ENCODE results near the gene ADISSP. TPM values are rescaled to one million over a fixed set of nuclear protein-coding genes. Genes with fewer than 3 reads are reported as not detected.
A peak's percentile ranks its signal among the peaks of the same experiment; 100 is the strongest.

The ADISSP gene
- total RNA-seq, 5 donors from 2014 or later (not counting 1 experiment from before 2014, with no cell fraction given): 16.2 to 28.7 (median 22.6) TPM

- ATAC-seq (replicated peaks in 1 of 4) (peak; percentile 58 to 69 (median 66)), DNase-seq (peak in 8 of 35 experiments; percentile 14 to 50 (median 38))
- Mint-ChIP-seq H3K4me3 (peak overlapping the region; percentile 75 to 79 (median 76)), H3K27ac (no peak overlapping the region), H3K9me3 (no peaks in the 10 kb centered on the region), H3K4me1 (peaks cover 28 to 40% (median 34%) of the 10 kb centered on the region in 3 donors), H3K36me3 (no peaks in the 10 kb centered on the region), H3K27me3 (peaks cover 4 to 7% of the 10 kb centered on the region in 2 donors)
- Histone ChIP-seq H3K4me3 (ENCODE audit: control insufficient read depth in 1 of 2, extremely low read depth in 1 of 2, low read length in 1 of 2) (peak overlapping the region; percentile 55 to 73), H3K9me3 (no peaks in the 10 kb centered on the region), H3K27me3 (replicated peaks in 1 of 2; ENCODE audit: control insufficient read depth in 2 of 2, extremely low read depth in 1 of 2, insufficient read depth in 2 of 2, low read length in 1 of 2) (peaks cover 2 to 27% of the 10 kb centered on the region in 2 experiments), H3K27ac (ENCODE audit: low read length) (no peak overlapping the region), H3K4me1 (ENCODE audit: control insufficient read depth in 1 of 2, extremely low read depth in 1 of 2, insufficient read depth in 2 of 2, low read length in 2 of 2) (peaks cover 8 to 34% of the 10 kb centered on the region in 2 experiments), H3K36me3 (ENCODE audit: control insufficient read depth in 2 of 2, extremely low read depth in 1 of 2, insufficient read depth in 1 of 2, low read length in 1 of 2) (no peaks in the 10 kb centered on the region)
- CTCF ChIA-PET: interaction anchor here (0.6 to 1.5 kb wide), 4 partner anchors 10 to 99 kb away, joined by 3 to 6 read pairs (median 4); partner anchors contain the start of genes ADISSP (in 1 of the 2) and AP5S1 (in 1 of the 2)
- POLR2A ChIA-PET: interaction anchor here in 1 of 2 donors (0.7 kb wide), 1 partner anchor 113 kb away, joined by 3 read pairs; no protein-coding TSS in a partner anchor
- 5% methylated on average over 65 of the region's 70 CpGs for WGBS (ENCODE audit: insufficient coverage)
These were observed 10.4 kb upstream of the ADISSP start for GRCh38 chr20:3777716-3778629.

- H3K4me1 ChIP-seq (ENCODE audit: control insufficient read depth in 1 of 2, extremely low read depth in 1 of 2, insufficient read depth in 2 of 2, low read length in 2 of 2): peaks cover 8 to 34% of the 10 kb centered on the region in 2 experiments
- CTCF ChIA-PET: interaction anchor here in 1 of 2 donors (0.6 kb wide), 1 partner anchor 10 kb away, joined by 5 read pairs; no protein-coding TSS in a partner anchor
These were observed 9.8 kb upstream of the ADISSP start for GRCh38 chr20:3777381-3777715.

GRCh38 chr20:3775457-3776108 lies 8.0 kb upstream of the ADISSP start:
- Mint-ChIP-seq H3K4me3 (peak overlapping the region in 1 of 3 donors; percentile 79), H3K9me3 (no peaks in the 10 kb centered on the region), H3K4me1 (peaks cover 13 to 25% (median 13%) of the 10 kb centered on the region in 3 donors), H3K27me3 (peaks cover 4 to 7% of the 10 kb centered on the region in 2 donors), H3K27ac (no peak overlapping the region), H3K36me3 (no peaks in the 10 kb centered on the region)
- peaks cover 8 to 24% of the 10 kb centered on the region in 2 experiments for H3K4me1 ChIP-seq (ENCODE audit: control insufficient read depth in 1 of 2, extremely low read depth in 1 of 2, insufficient read depth in 2 of 2, low read length in 2 of 2)
- WGBS (ENCODE audit: insufficient coverage): 93% methylated on average over 2 of the region's 4 CpGs
- H3K27me3 ChIP-seq (replicated peaks in 1 of 2; ENCODE audit: control insufficient read depth in 2 of 2, extremely low read depth in 1 of 2, insufficient read depth in 2 of 2, low read length in 1 of 2): peaks cover 2 to 36% of the 10 kb centered on the region in 2 experiments
- ChIA-PET POLR2A (interaction anchor here in 1 of 2 donors (0.6 kb wide), 2 partner anchors 51 to 251 kb away, joined by 5 to 10 read pairs; no protein-coding TSS in a partner anchor), CTCF (interaction anchor here in 1 of 2 donors (1.2 kb wide), 1 partner anchor 10 kb away, joined by 3 read pairs; the partner anchor contains the start of gene CENPB)
- no peaks in the 10 kb centered on the region for H3K36me3 ChIP-seq (ENCODE audit: control insufficient read depth in 2 of 2, extremely low read depth in 1 of 2, insufficient read depth in 1 of 2, low read length in 1 of 2)
- H3K9me3 ChIP-seq: no peaks in the 10 kb centered on the region
- no peak overlapping the region for H3K27ac ChIP-seq (ENCODE audit: low read length)
- no peak for DNase-seq
- no peak overlapping the region for H3K4me3 ChIP-seq (ENCODE audit: control insufficient read depth in 1 of 2, extremely low read depth in 1 of 2, low read length in 1 of 2)
- no peak for ATAC-seq (replicated peaks in 1 of 4)

More at GRCh38 chr20:3777381-3777715, 9.8 kb upstream of the ADISSP start:
- peaks cover 4 to 7% of the 10 kb centered on the region in 2 donors for H3K27me3 Mint-ChIP-seq
- ATAC-seq (replicated peaks in 1 of 4): peak; percentile 56 to 66 (median 62)
- peak overlapping the region; percentile 75 to 79 (median 76) for H3K4me3 Mint-ChIP-seq
- no peaks in the 10 kb centered on the region for H3K36me3 Mint-ChIP-seq
- peaks cover 2 to 29% of the 10 kb centered on the region in 2 experiments for H3K27me3 ChIP-seq (replicated peaks in 1 of 2; ENCODE audit: control insufficient read depth in 2 of 2, extremely low read depth in 1 of 2, insufficient read depth in 2 of 2, low read length in 1 of 2)
- H3K36me3 ChIP-seq (ENCODE audit: control insufficient read depth in 2 of 2, extremely low read depth in 1 of 2, insufficient read depth in 1 of 2, low read length in 1 of 2): no peaks in the 10 kb centered on the region
- peak in 2 of 35 experiments; percentile 13 to 38 for DNase-seq
- peak overlapping the region in 1 of 2 donors; percentile 2 for H3K27ac Mint-ChIP-seq
- H3K9me3 Mint-ChIP-seq: no peaks in the 10 kb centered on the region
- 4% methylated on average over 13 of the region's 16 CpGs for WGBS (ENCODE audit: insufficient coverage)
- peaks cover 28 to 40% (median 30%) of the 10 kb centered on the region in 3 donors for H3K4me1 Mint-ChIP-seq
- peak overlapping the region; percentile 55 to 73 for H3K4me3 ChIP-seq (ENCODE audit: control insufficient read depth in 1 of 2, extremely low read depth in 1 of 2, low read length in 1 of 2)
- no peaks in the 10 kb centered on the region for H3K9me3 ChIP-seq
- H3K27ac ChIP-seq (ENCODE audit: low read length): no peak overlapping the region
- POLR2A ChIA-PET: interaction anchor here in 1 of 2 donors (0.6 to 0.7 kb wide), 2 partner anchors 114 to 174 kb away, joined by 3 to 4 read pairs; no protein-coding TSS in a partner anchor

- Mint-ChIP-seq H3K27me3 (no peaks in the 10 kb centered on the region), H3K36me3 (no peaks in the 10 kb centered on the region), H3K27ac (no peak overlapping the region), H3K4me3 (no peak overlapping the region), H3K9me3 (no peaks in the 10 kb centered on the region), H3K4me1 (peaks cover 12 to 14% (median 13%) of the 10 kb centered on the region in 3 donors)
- peaks cover 9 to 24% of the 10 kb centered on the region in 2 experiments for H3K4me1 ChIP-seq (ENCODE audit: control insufficient read depth in 1 of 2, extremely low read depth in 1 of 2, insufficient read depth in 2 of 2, low read length in 2 of 2)
- WGBS (ENCODE audit: insufficient coverage): 57% methylated on average over 1 of the region's 7 CpGs
- H3K27ac ChIP-seq (ENCODE audit: low read length): no peak overlapping the region
- POLR2A ChIA-PET: no interaction called here
- ATAC-seq (replicated peaks in 1 of 4) (no peak), DNase-seq (no peak)
- CTCF ChIA-PET: no interaction called here
- no peak overlapping the region for H3K4me3 ChIP-seq (ENCODE audit: control insufficient read depth in 1 of 2, extremely low read depth in 1 of 2, low read length in 1 of 2)
- no peaks in the 10 kb centered on the region for H3K9me3 ChIP-seq
- peaks cover 0 to 14% of the 10 kb centered on the region in 2 experiments for H3K27me3 ChIP-seq (replicated peaks in 1 of 2; ENCODE audit: control insufficient read depth in 2 of 2, extremely low read depth in 1 of 2, insufficient read depth in 2 of 2, low read length in 1 of 2)
- no peaks in the 10 kb centered on the region for H3K36me3 ChIP-seq (ENCODE audit: control insufficient read depth in 2 of 2, extremely low read depth in 1 of 2, insufficient read depth in 1 of 2, low read length in 1 of 2)
These were observed 4.1 kb upstream of the ADISSP start for GRCh38 chr20:3771552-3772058.

- WGBS (ENCODE audit: insufficient coverage): under 1% methylated on average over 48 of the region's 51 CpGs
- H3K27ac ChIP-seq (ENCODE audit: low read length): peak overlapping the region; percentile 100
These were observed 983 bp upstream of the ADISSP start for GRCh38 chr20:3768342-3769130.

More at GRCh38 chr20:3768342-3769130, 983 bp upstream of the ADISSP start:
- ChIA-PET POLR2A (interaction anchor here in 1 of 2 donors (1.0 kb wide), 1 partner anchor 13 kb away, joined by 3 read pairs; no protein-coding TSS in a partner anchor), CTCF (interaction anchor here (0.5 to 2.8 kb wide), 15 partner anchors 10 to 317 kb away, joined by 3 to 13 read pairs (median 4); partner anchors contain the start of genes CDC25B (in 1 of the 2), CENPB (in 1 of the 2) and SPEF1 (in 1 of the 2))
- Mint-ChIP-seq H3K4me1 (peaks cover 19 to 29% (median 26%) of the 10 kb centered on the region in 3 donors), H3K27me3 (no peaks in the 10 kb centered on the region), H3K27ac (peak overlapping the region; percentile 94 to 95), H3K9me3 (no peaks in the 10 kb centered on the region), H3K36me3 (no peaks in the 10 kb centered on the region), H3K4me3 (peak overlapping the region; percentile 82 to 88 (median 84))
- Histone ChIP-seq H3K4me1 (ENCODE audit: control insufficient read depth in 1 of 2, extremely low read depth in 1 of 2, insufficient read depth in 2 of 2, low read length in 2 of 2) (peaks cover 10 to 33% of the 10 kb centered on the region in 2 experiments), H3K36me3 (ENCODE audit: control insufficient read depth in 2 of 2, extremely low read depth in 1 of 2, insufficient read depth in 1 of 2, low read length in 1 of 2) (no peaks in the 10 kb centered on the region), H3K9me3 (no peaks in the 10 kb centered on the region), H3K4me3 (ENCODE audit: control insufficient read depth in 1 of 2, extremely low read depth in 1 of 2, low read length in 1 of 2) (peak overlapping the region; percentile 69 to 97), H3K27me3 (replicated peaks in 1 of 2; ENCODE audit: control insufficient read depth in 2 of 2, extremely low read depth in 1 of 2, insufficient read depth in 2 of 2, low read length in 1 of 2) (peaks cover 0 to 9% of the 10 kb centered on the region in 2 experiments)
- peak; percentile 52 to 93 (median 85) for DNase-seq
- ATAC-seq (replicated peaks in 1 of 4): peak; percentile 64 to 76 (median 64)
